ENCODE data around the gene MOCS3. TPM values are rescaled to one million over a fixed set of nuclear protein-coding genes. Genes with fewer than 3 reads are reported as not detected.

Gene MOCS3
- total and polyA plus RNA-seq, 2 of the 13 experiments (the other 11 are each of a cell fraction or from before 2014, with no cell fraction given): 3.7 to 8.4 TPM

GRCh38 chr20:50980071-50980681, 21.6 kb downstream of the MOCS3 start (continued):
- TF ChIP-seq, protein P1, sequence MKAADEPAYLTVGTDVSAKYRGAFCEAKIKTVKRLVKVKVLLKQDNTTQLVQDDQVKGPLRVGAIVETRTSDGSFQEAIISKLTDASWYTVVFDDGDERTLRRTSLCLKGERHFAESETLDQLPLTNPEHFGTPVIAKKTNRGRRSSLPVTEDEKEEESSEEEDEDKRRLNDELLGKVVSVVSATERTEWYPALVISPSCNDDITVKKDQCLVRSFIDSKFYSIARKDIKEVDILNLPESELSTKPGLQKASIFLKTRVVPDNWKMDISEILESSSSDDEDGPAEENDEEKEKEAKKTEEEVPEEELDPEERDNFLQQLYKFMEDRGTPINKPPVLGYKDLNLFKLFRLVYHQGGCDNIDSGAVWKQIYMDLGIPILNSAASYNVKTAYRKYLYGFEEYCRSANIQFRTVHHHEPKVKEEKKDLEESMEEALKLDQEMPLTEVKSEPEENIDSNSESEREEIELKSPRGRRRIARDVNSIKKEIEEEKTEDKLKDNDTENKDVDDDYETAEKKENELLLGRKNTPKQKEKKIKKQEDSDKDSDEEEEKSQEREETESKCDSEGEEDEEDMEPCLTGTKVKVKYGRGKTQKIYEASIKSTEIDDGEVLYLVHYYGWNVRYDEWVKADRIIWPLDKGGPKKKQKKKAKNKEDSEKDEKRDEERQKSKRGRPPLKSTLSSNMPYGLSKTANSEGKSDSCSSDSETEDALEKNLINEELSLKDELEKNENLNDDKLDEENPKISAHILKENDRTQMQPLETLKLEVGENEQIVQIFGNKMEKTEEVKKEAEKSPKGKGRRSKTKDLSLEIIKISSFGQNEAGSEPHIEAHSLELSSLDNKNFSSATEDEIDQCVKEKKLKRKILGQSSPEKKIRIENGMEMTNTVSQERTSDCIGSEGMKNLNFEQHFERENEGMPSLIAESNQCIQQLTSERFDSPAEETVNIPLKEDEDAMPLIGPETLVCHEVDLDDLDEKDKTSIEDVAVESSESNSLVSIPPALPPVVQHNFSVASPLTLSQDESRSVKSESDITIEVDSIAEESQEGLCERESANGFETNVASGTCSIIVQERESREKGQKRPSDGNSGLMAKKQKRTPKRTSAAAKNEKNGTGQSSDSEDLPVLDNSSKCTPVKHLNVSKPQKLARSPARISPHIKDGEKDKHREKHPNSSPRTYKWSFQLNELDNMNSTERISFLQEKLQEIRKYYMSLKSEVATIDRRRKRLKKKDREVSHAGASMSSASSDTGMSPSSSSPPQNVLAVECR (CRISPR knock-in tag; IDR thresholded peaks at IDR 0.05; ENCODE audit: borderline replicate concordance): no peak
- TF ChIP-seq ZNF850 (CRISPR knock-in tag; conservative IDR thresholded peaks at IDR 0.05) (no peak), ATF7 (IDR thresholded peaks at IDR 0.05) (peak; percentile 73), ATF7 (CRISPR knock-in tag; IDR thresholded peaks at IDR 0.05) (no peak), IKZF4 (CRISPR knock-in tag; IDR thresholded peaks at IDR 0.05; ENCODE audit: borderline replicate concordance, low read depth, not compliant biosample characterization) (no peak), ZNF230 (CRISPR knock-in tag; IDR thresholded peaks at IDR 0.05) (no peak), MIXL1 (CRISPR knock-in tag; IDR thresholded peaks at IDR 0.05) (no peak), PHF20 (CRISPR knock-in tag; IDR thresholded peaks at IDR 0.05) (no peak), ZNF556 (CRISPR knock-in tag; IDR thresholded peaks at IDR 0.05; ENCODE audit: borderline replicate concordance) (no peak), ZNF343 (CRISPR knock-in tag; IDR thresholded peaks at IDR 0.05) (no peak), SIN3A (IDR thresholded peaks at IDR 0.05; ENCODE audit: borderline replicate concordance, low read depth, low read length) (no peak), ZHX2 (IDR thresholded peaks at IDR 0.05; ENCODE audit: low read depth) (0 out of 2 replicates have a peak, but pooled peaks have one; percentile 9), ZHX2 (CRISPR knock-in tag; IDR thresholded peaks at IDR 0.05; ENCODE audit: borderline replicate concordance) (no peak), ZBTB7A (CRISPR knock-in tag; IDR thresholded peaks at IDR 0.05) (0 out of 2 replicates have a peak, but pooled peaks have one; percentile 42), EP300 (IDR thresholded peaks at IDR 0.05; ENCODE audit: low read depth in 2 of 2, low read length in 2 of 2) (peak in 1 of 2 experiments; percentile 37; a peak in 2 of 4 replicates), EP300 (CRISPR knock-in tag; IDR thresholded peaks at IDR 0.05; ENCODE audit: borderline replicate concordance) (no peak), ZNF24 (IDR thresholded peaks at IDR 0.05) (peak; percentile 59; the same call in 1 of the 2 replicates)
- TF ChIP-seq, protein P2, sequence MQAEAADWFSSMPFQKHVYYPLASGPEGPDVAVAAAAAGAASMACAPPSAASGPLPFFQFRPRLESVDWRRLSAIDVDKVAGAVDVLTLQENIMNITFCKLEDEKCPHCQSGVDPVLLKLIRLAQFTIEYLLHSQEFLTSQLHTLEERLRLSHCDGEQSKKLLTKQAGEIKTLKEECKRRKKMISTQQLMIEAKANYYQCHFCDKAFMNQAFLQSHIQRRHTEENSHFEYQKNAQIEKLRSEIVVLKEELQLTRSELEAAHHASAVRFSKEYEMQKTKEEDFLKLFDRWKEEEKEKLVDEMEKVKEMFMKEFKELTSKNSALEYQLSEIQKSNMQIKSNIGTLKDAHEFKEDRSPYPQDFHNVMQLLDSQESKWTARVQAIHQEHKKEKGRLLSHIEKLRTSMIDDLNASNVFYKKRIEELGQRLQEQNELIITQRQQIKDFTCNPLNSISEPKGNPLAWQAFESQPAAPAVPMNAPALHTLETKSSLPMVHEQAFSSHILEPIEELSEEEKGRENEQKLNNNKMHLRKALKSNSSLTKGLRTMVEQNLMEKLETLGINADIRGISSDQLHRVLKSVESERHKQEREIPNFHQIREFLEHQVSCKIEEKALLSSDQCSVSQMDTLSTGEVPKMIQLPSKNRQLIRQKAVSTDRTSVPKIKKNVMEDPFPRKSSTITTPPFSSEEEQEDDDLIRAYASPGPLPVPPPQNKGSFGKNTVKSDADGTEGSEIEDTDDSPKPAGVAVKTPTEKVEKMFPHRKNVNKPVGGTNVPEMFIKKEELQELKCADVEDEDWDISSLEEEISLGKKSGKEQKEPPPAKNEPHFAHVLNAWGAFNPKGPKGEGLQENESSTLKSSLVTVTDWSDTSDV (CRISPR knock-in tag; IDR thresholded peaks at IDR 0.05): no peak

Measured in HepG2 (cell line).